Measurements from ENCODE around the gene GC.
"Not testable (repeated sequence)": the region's sequence is repeated elsewhere in the genome, so short reads cannot be mapped to it uniquely, and the experiment has no call there.

Gene GC

GRCh38 chr4:71783972-71784371, at the start of gene GC:
TSS of gene GC (minus strand) at chr4:71784079. CDS start at chr4:71784018, 61 bp downstream.
- DNase-seq = no peak

- DNase-seq = no peak
Measured at GRCh38 chr4:71833232-71833900, 49.5 kb upstream of the GC start.

GRCh38 chr4:71832049-71832448, 48.2 kb upstream of the GC start:
- no peak for DNase-seq

GRCh38 chr4:71830497-71831190, 46.8 kb upstream of the GC start:
- no peak for DNase-seq

- DNase-seq = no peak
Measured at GRCh38 chr4:71828470-71828869, 44.6 kb upstream of the GC start.

GRCh38 chr4:71827826-71828225, 43.9 kb upstream of the GC start:
- no peak for DNase-seq

GRCh38 chr4:71816676-71817303, 32.9 kb upstream of the GC start:
- DNase-seq = no peak

- DNase-seq = no peak
Measured at GRCh38 chr4:71814433-71814832, 30.6 kb upstream of the GC start.

- not testable (repeated sequence) for DNase-seq
Measured at GRCh38 chr4:71809805-71810204, 25.9 kb upstream of the GC start.

- no peak for DNase-seq
Measured at GRCh38 chr4:71807469-71807868, 23.6 kb upstream of the GC start.

GRCh38 chr4:71805230-71805629, 21.4 kb upstream of the GC start:
- DNase-seq = not testable (repeated sequence)

GRCh38 chr4:71804017-71804697, 20.3 kb upstream of the GC start:
- not testable (repeated sequence) for DNase-seq

GRCh38 chr4:71785959-71786358, 2.1 kb upstream of the GC start:
- DNase-seq = no peak

GRCh38 chr4:71784569-71785197, 804 bp upstream of the GC start:
- no peak for DNase-seq

GRCh38 chr4:71777891-71778290, 6.0 kb downstream of the GC start:
- no peak for DNase-seq

GRCh38 chr4:71775449-71775848, 8.4 kb downstream of the GC start:
- no peak for DNase-seq

- DNase-seq = no peak
Measured at GRCh38 chr4:71774136-71774535, 9.7 kb downstream of the GC start.

GRCh38 chr4:71773004-71773403, 10.9 kb downstream of the GC start:
- no peak for DNase-seq

- no peak for DNase-seq
Measured at GRCh38 chr4:71772592-71772991, 11.3 kb downstream of the GC start.

- DNase-seq = no peak
Measured at GRCh38 chr4:71771613-71772012, 12.3 kb downstream of the GC start.

GRCh38 chr4:71769434-71769833, 14.4 kb downstream of the GC start:
- no peak for DNase-seq

GRCh38 chr4:71768123-71768522, 15.8 kb downstream of the GC start:
- DNase-seq = no peak

GRCh38 chr4:71765821-71766383, 18.0 kb downstream of the GC start:
- DNase-seq = no peak
